PC-9 (cell line): ENCODE data around the gene ARHGAP18. TPM values are rescaled to one million over a fixed set of nuclear protein-coding genes. Genes with fewer than 3 reads are reported as not detected.

Experiments
- BruUV-seq: library from RNA; stranded (reverse); fragments of 400-500 nt; replicated peaks from 2 replicates; lab custom pipeline; 2021; lab: Mats Ljungman, UMichigan
- CTCF ChIA-PET: fragments of 300-600 bp; sonication (Branson Sonifier 250); formaldehyde crosslinking; loops from one replicate; lab custom pipeline; 2022; ENCODE audit warnings: antibody characterized with exemption; lab: Charles Lee
- POLR2A ChIA-PET: fragments of 300-600 bp; sonication (Branson Sonifier 250); formaldehyde crosslinking; loops from one replicate; lab custom pipeline; 2022; ENCODE audit warnings: antibody characterized with exemption; ENCODE audit not compliant: unreplicated experiment; lab: Charles Lee
- DNase-seq, 2 experiments: peaks; one replicate each; pipeline versions ENCODE4 v3.0.0 to v3.0.0-alpha.2; 2015 to 2022; ENCODE audit warnings: mixed read lengths in 1 of 2
- H2AFZ ChIP-seq: fragments of 200-600 bp; sonication (generic); 2 replicates; pipeline ENCODE4 v1.8.1; 2017; ENCODE audit warnings: antibody characterized with exemption
- H3F3A ChIP-seq: fragments of 200-600 bp; sonication (generic); 2 replicates; pipeline ENCODE4 v1.8.1; 2017; ENCODE audit warnings: antibody characterized with exemption, mild to moderate bottlenecking, low read depth; ENCODE audit not compliant: insufficient read depth
- H3K27ac ChIP-seq: fragments of 200-600 bp; sonication (generic); 2 replicates; pipeline ENCODE4 v1.6.1; 2016; ENCODE audit warnings: mixed run types
- H3K27me3 ChIP-seq: fragments of 200-600 bp; sonication (generic); 2 replicates; pipeline ENCODE4 v1.6.1; 2016; ENCODE audit warnings: low read depth, mixed run types; ENCODE audit not compliant: insufficient read depth
- H3K36me3 ChIP-seq: fragments of 200-600 bp; sonication (generic); 2 replicates; pipeline ENCODE4 v1.6.1; 2016; ENCODE audit warnings: low read depth, mixed run types
- H3K4me1 ChIP-seq: fragments of 200-600 bp; sonication (generic); replicated peaks from 2 replicates; pipeline ENCODE4 v1.6.1; 2016; ENCODE audit warnings: mixed run types; ENCODE audit not compliant: insufficient read depth
- H3K4me2 ChIP-seq: fragments of 200-600 bp; sonication (generic); 2 replicates; pipeline ENCODE4 v1.6.1; 2017; ENCODE audit warnings: mixed run types
- H3K4me3 ChIP-seq: fragments of 200-600 bp; sonication (generic); 2 replicates; pipeline ENCODE4 v1.6.1; 2016; ENCODE audit warnings: mixed run types
- H3K79me2 ChIP-seq: fragments of 200-600 bp; sonication (generic); 2 replicates; pipeline ENCODE4 v1.6.1; 2017; ENCODE audit warnings: low read depth, mixed run types
- H3K9me2 ChIP-seq: fragments of 200-600 bp; sonication (generic); 2 replicates; pipeline ENCODE4 v1.8.1; 2017; ENCODE audit warnings: mild to moderate bottlenecking; ENCODE audit not compliant: insufficient read depth
- H3K9me3 ChIP-seq: fragments of 200-600 bp; sonication (generic); 2 replicates; pipeline ENCODE4 v1.8.1; 2016; ENCODE audit warnings: low read depth; ENCODE audit not compliant: insufficient read depth
- H4K20me1 ChIP-seq: fragments of 200-600 bp; sonication (generic); 2 replicates; pipeline ENCODE4 v1.8.1; 2017; ENCODE audit not compliant: insufficient read depth
- EZH2 ChIP-seq: fragments of 200-600 bp; sonication (generic); IDR thresholded peaks from 2 replicates; pipeline ENCODE4 v1.8.0; 2017; ENCODE audit warnings: antibody characterized with exemption, low read depth
- intact Hi-C: fragments of 100-400 bp; cut with micrococcal nuclease; formaldehyde crosslinking; loops from one replicate; pipeline ENCODE4 v1.10.0; 2022; ENCODE audit not compliant: unreplicated experiment
- total RNA-seq: library from RNA; stranded (reverse); gene quantifications from 2 replicates; pipeline ENCODE4 v1.2.3, GENCODE V29; 2021
- TF ChIP-seq, protein P1 (sequence below): fragments of 200-600 bp; sonication (generic); conservative IDR thresholded peaks from 2 replicates; pipeline ENCODE4 v1.6.1; 2017; ENCODE audit warnings: mixed run types, antibody characterized with exemption, mild to moderate bottlenecking, moderate library complexity

The ARHGAP18 gene
- total RNA-seq, 1 experiment from 2014 or later: 15.0 TPM

DNA sequence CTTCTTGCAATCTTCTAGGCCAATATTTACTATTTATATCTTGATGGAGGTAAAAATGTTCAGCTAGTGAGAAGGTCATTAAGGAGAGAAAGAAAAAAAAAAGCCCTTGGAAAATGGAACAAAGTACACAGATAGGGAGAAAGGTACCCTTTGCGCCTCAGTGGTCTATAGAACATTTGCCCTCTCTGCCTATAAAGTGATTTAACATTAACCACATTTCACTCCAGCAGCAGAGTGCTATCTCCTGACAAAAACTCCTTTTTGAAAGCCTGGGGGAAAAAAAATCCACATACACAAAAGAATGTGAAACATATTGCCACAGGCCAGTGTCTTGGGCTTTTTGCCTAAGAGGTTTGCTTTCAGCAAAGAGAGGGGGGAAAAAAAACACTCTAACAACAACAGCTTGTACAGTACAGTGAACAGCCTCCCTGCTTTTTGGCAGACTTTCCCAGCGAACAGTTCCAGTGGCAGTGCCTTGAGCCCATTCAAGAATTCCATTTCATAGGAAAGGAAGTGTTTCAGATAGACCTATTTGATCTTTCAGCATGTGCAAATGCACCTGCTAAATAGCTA lies 695 bp downstream of the ARHGAP18 start:
- no peaks in the 10 kb centered on the region for H3K27me3 ChIP-seq
- peaks cover 27% of the 10 kb centered on the region for H3K4me1 ChIP-seq
- TSS peak; percentile 78 for BruUV-seq
- H3F3A ChIP-seq: peaks cover 12% of the 10 kb centered on the region; the same call in 1 of the 2 replicates
- H3K27ac ChIP-seq: peak overlapping the region; percentile 72
- DNase-seq: peak in 1 of 2 experiments; percentile 45
- no peaks in the 10 kb centered on the region for H3K9me2 ChIP-seq
- no peak for TF ChIP-seq EZH2
- TF ChIP-seq, protein P1, sequence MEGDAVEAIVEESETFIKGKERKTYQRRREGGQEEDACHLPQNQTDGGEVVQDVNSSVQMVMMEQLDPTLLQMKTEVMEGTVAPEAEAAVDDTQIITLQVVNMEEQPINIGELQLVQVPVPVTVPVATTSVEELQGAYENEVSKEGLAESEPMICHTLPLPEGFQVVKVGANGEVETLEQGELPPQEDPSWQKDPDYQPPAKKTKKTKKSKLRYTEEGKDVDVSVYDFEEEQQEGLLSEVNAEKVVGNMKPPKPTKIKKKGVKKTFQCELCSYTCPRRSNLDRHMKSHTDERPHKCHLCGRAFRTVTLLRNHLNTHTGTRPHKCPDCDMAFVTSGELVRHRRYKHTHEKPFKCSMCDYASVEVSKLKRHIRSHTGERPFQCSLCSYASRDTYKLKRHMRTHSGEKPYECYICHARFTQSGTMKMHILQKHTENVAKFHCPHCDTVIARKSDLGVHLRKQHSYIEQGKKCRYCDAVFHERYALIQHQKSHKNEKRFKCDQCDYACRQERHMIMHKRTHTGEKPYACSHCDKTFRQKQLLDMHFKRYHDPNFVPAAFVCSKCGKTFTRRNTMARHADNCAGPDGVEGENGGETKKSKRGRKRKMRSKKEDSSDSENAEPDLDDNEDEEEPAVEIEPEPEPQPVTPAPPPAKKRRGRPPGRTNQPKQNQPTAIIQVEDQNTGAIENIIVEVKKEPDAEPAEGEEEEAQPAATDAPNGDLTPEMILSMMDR: no peak
- H2AFZ ChIP-seq: peak overlapping the region; percentile 92
- no peaks in the 10 kb centered on the region for H3K36me3 ChIP-seq
- H3K4me3 ChIP-seq: peak overlapping the region; percentile 60
- no peaks in the 10 kb centered on the region for H3K79me2 ChIP-seq
- CTCF ChIA-PET: no interaction called here
- H3K9me3 ChIP-seq: no peaks in the 10 kb centered on the region
- intact Hi-C loops: loop anchor here (2.0 kb wide), 1 partner anchor 36 kb away; no protein-coding TSS in a partner anchor
- peak overlapping the region; percentile 80 for H3K4me2 ChIP-seq
- no peaks in the 10 kb centered on the region for H4K20me1 ChIP-seq
- POLR2A ChIA-PET: interaction anchor here (0.6 to 1.0 kb wide), 2 partner anchors 16 to 25 kb away, joined by 4 to 9 read pairs; no protein-coding TSS in a partner anchor

DNA sequence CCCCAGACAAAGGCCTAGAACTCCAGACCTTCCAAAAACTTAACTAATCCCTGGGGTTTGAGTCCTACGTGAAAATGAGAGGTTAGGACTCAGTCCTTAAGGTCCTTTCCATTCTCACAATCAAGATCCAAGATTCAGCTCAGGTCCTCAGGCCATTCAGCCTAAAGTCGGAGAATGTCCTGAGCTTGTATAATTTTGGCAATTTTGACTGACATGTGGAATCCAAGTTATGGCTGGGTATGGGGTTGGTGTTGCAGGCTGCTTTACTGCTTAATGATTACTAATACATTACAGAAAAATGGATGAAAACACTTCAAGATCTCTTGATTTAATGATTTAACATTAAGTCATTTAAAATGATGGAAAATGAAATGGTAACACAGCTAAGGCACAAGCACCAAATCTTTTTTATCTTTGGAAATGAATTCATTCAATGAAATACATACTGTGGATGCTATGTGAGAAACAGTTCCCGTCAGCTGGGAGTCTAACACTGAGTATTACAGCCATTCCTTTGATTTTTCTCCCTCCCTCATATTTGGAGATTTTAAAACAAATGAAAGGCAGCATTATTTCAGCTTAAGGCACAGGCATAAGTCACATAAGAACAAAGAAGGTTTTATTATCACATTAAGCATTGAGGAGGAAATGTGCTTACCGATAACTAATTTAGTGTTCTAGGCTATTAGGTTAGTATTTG lies 1.3 kb downstream of the ARHGAP18 start:
- no peak for TF ChIP-seq EZH2
- TF ChIP-seq, protein P1: no peak
- ChIA-PET CTCF (no interaction called here), POLR2A (no interaction called here)
- intact Hi-C loops: loop anchor here (2.0 kb wide), 1 partner anchor 36 kb away; no protein-coding TSS in a partner anchor
- Histone ChIP-seq H3K4me1 (peaks cover 27% of the 10 kb centered on the region), H3F3A (peaks cover 12% of the 10 kb centered on the region; the same call in 1 of the 2 replicates), H3K9me3 (no peaks in the 10 kb centered on the region), H3K9me2 (no peaks in the 10 kb centered on the region), H3K4me2 (peak overlapping the region; percentile 80), H3K36me3 (no peaks in the 10 kb centered on the region), H3K27me3 (no peaks in the 10 kb centered on the region), H2AFZ (no peak overlapping the region), H4K20me1 (no peaks in the 10 kb centered on the region), H3K27ac (peak overlapping the region; percentile 72), H3K4me3 (peak overlapping the region; percentile 60), H3K79me2 (no peaks in the 10 kb centered on the region)
- BruUV-seq: no TSS peak
- DNase-seq: no peak

DNA sequence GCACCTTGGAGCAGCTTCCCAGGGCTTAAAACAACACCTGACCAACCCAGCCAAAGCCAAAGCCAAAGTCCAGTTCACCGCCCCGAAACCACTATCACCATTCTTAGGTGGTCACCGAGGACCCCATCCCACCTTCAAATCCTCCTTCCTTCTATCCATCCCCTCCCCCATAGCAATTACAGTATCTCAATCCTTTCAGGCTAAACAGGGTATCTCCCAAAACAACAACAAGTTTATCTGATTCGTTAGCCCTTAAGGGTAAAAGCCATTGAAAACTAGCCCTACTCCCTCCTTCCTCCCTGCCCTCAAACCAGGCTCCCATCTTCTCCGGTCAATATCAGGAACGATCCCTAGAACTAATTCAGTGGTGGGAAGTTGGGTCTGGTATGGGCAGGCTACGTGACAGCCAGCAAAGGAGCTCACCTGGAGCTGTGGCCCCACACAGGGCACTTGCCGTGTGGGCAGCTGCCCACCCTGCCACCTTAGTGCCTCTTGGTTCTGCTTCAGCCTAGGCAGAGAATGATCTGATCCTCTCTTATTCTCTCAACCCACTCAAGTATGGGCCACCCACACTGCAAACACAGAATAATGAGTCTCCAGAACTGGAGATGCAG lies 2.0 kb downstream of the ARHGAP18 start:
- no peaks in the 10 kb centered on the region for H3K27me3 ChIP-seq
- TF ChIP-seq EZH2: no peak
- TF ChIP-seq, protein P1: no peak
- no peaks in the 10 kb centered on the region for H3K36me3 ChIP-seq
- peak overlapping the region; percentile 80 for H3K4me2 ChIP-seq
- H3F3A ChIP-seq: peaks cover 12% of the 10 kb centered on the region; the same call in 1 of the 2 replicates
- H3K27ac ChIP-seq: no peak overlapping the region
- H2AFZ ChIP-seq: no peak overlapping the region
- no peaks in the 10 kb centered on the region for H3K79me2 ChIP-seq
- BruUV-seq: no TSS peak
- ChIA-PET CTCF (no interaction called here), POLR2A (no interaction called here)
- H4K20me1 ChIP-seq: no peaks in the 10 kb centered on the region
- H3K4me3 ChIP-seq: no peak overlapping the region
- intact Hi-C loops: loop anchor here (2.0 kb wide), 1 partner anchor 35 kb away; no protein-coding TSS in a partner anchor
- H3K4me1 ChIP-seq: peaks cover 27% of the 10 kb centered on the region
- H3K9me2 ChIP-seq: no peaks in the 10 kb centered on the region
- DNase-seq: no peak
- H3K9me3 ChIP-seq: no peaks in the 10 kb centered on the region
